Measurements from ENCODE around the gene TUBA4A.
A peak's percentile ranks its signal among the peaks of the same experiment; 100 is the strongest.
"Not testable (repeated sequence)": the region's sequence is repeated elsewhere in the genome, so short reads cannot be mapped to it uniquely, and the experiment has no call there.

TUBA4A gene

GRCh38 chr2:219209236-219210195, 44.2 kb downstream of the TUBA4A start:
- no peak for DNase-seq

GRCh38 chr2:219207884-219208740, 45.6 kb downstream of the TUBA4A start:
- DNase-seq, result no peak

GRCh38 chr2:219207134-219207883, 46.4 kb downstream of the TUBA4A start:
- DNase-seq, result no peak

GRCh38 chr2:219206328-219207133, 47.2 kb downstream of the TUBA4A start, which contains the start of gene ZFAND2B:
Gene ZFAND2B (plus strand): TSS chr2:219206782. CDS start chr2:219206988, 206 bp downstream.
- DNase-seq, result peak; percentile 92

- no peak for DNase-seq
Measured at GRCh38 chr2:219205981-219206327, 47.8 kb downstream of the TUBA4A start.

GRCh38 chr2:219205165-219205538, 48.6 kb downstream of the TUBA4A start:
- no peak for DNase-seq

GRCh38 chr2:219204425-219205164, 49.1 kb downstream of the TUBA4A start:
- no peak for DNase-seq

- not testable (repeated sequence) for DNase-seq
Measured at GRCh38 chr2:219201331-219201730, 52.4 kb downstream of the TUBA4A start.

- DNase-seq, result not testable (repeated sequence)
Measured at GRCh38 chr2:219200502-219201326, 53.0 kb downstream of the TUBA4A start.

All from NCI-H2171 (cell line).